CD4-positive, alpha-beta T cell (primary cell): ENCODE measurements around the gene FGF5. TPM values are rescaled to one million over a fixed set of nuclear protein-coding genes. Genes with fewer than 3 reads are reported as not detected.

Source experiments
- ATAC-seq: fragments of 200-7000 bp; cut with Tn5 transposase; one replicate; pipeline ENCODE4 v1.10.0; 2022; ENCODE audit warnings: mild to moderate bottlenecking; ENCODE audit not compliant: poor library complexity
- CTCF ChIA-PET: fragments of 350-600 bp; sonication (Branson Sonifier 250); formaldehyde crosslinking; loops from one replicate; lab custom pipeline; 2021; ENCODE audit warnings: antibody characterized with exemption, inconsistent platforms; lab: Charles Lee
- POLR2A ChIA-PET: fragments of 350-600 bp; sonication (Branson Sonifier 250); formaldehyde crosslinking; loops from one replicate; lab custom pipeline; 2021; ENCODE audit warnings: antibody characterized with exemption, inconsistent platforms; lab: Charles Lee
- DNase-seq, 14 experiments: peaks; one replicate each; pipeline ENCODE4 v3.0.0-alpha.2; 2013 to 2020; ENCODE audit warnings: mixed read lengths in 2 of 14
- H3K27ac ChIP-seq, 2 donors: one replicate each; pipeline versions ENCODE4 v1.5.1 to v1.7.0; 2013; ENCODE audit warnings: low read length in 2 of 2, low read depth in 1 of 2, mild to moderate bottlenecking in 1 of 2
- H3K27me3 ChIP-seq, 2 experiments: 1 replicate in 1 of 2; 2 replicates in 1 of 2; pipeline versions ENCODE4 v1.6.1 to v1.7.0; 2013; ENCODE audit warnings: low read length in 2 of 2, control low read depth in 1 of 2, mild to moderate bottlenecking in 1 of 2, moderate library complexity in 1 of 2; ENCODE audit not compliant: insufficient read depth in 2 of 2, control insufficient read depth in 1 of 2
- H3K36me3 ChIP-seq: one replicate; pipeline ENCODE4 v1.6.1; 2013; ENCODE audit warnings: low read length, control low read depth; ENCODE audit not compliant: insufficient read depth
- H3K4me1 ChIP-seq: one replicate; pipeline ENCODE4 v1.6.1; 2013; ENCODE audit warnings: low read length, control low read depth; ENCODE audit not compliant: insufficient read depth
- H3K4me3 ChIP-seq: one replicate; pipeline ENCODE4 v1.5.1; 2013; ENCODE audit warnings: mild to moderate bottlenecking, low read length, moderate library complexity
- H3K9me3 ChIP-seq, 2 experiments: 1 replicate in 1 of 2; 2 replicates in 1 of 2; pipeline versions ENCODE4 v1.6.1 to v1.7.0; 2013; ENCODE audit warnings: low read length in 2 of 2, mild to moderate bottlenecking in 2 of 2, control low read depth in 1 of 2, moderate library complexity in 1 of 2; ENCODE audit not compliant: control insufficient read depth in 1 of 2, insufficient read depth in 1 of 2
- H3K27ac Mint-ChIP-seq: one replicate; pipeline ENCODE4 v1.8.0; 2020; ENCODE audit warnings: mixed read lengths
- H3K27me3 Mint-ChIP-seq: one replicate; pipeline ENCODE4 v1.8.0; 2021; ENCODE audit warnings: mixed read lengths
- H3K36me3 Mint-ChIP-seq: one replicate; pipeline ENCODE4 v1.8.0; 2021; ENCODE audit warnings: low read depth, mixed read lengths
- H3K4me1 Mint-ChIP-seq: one replicate; pipeline ENCODE4 v1.8.0; 2021; ENCODE audit warnings: low read depth, mixed read lengths
- H3K4me3 Mint-ChIP-seq: one replicate; pipeline ENCODE4 v1.8.0; 2020; ENCODE audit warnings: mild to moderate bottlenecking, mixed read lengths
- H3K9me3 Mint-ChIP-seq: one replicate; pipeline ENCODE4 v1.8.0; 2020; ENCODE audit warnings: mixed read lengths
- CTCF ChIP-seq: fragments of 200-600 bp; IDR thresholded peaks from one replicate; pipeline ENCODE4 v1.8.0; 2022; ENCODE audit warnings: antibody characterized with exemption, mild to moderate bottlenecking
- intact Hi-C, 2 experiments: fragments of 100-400 bp; cut with DNase I in 1 of 2; cut with micrococcal nuclease in 1 of 2; formaldehyde crosslinking; loops; one replicate each; pipeline versions ENCODE4 v1.15.1 to v1.9.0; 2023 to 2025; cut with DNase I, micrococcal nuclease
- total RNA-seq, 174 experiments: library from RNA in 2 of 174; stranded (reverse) in 2 of 174; gene quantifications; one replicate each; pipeline ENCODE4 v1.2.3 and lab custom pipeline; 2021 to 2026

FGF5 gene
- total RNA-seq, 2 experiments from 2014 or later, result 0.05 to 0.06 TPM

DNA sequence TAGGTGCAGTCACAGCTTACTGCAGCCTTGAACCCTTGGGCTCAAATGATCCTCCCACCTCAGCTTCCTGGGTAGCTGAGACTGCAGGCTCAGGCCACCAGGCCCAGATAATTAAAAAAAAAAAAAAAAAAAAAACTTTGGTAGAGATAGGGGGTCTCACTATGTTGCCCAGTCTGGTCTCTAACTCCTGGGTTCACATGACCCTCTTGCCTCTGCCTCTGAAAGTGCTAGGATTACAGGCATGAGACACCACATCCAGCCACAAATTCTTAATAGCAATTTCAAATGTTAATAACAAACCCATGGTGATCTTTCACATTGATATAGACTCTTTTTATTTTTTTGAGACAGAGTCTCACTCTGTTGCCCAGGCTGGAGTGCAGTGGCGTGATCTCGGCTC, 12.3 kb upstream of the FGF5 start:
- Histone ChIP-seq H3K4me1 (no peaks in the 10 kb centered on the region), H3K36me3 (no peaks in the 10 kb centered on the region), H3K27ac (no peak overlapping the region), H3K9me3 (no peaks in the 10 kb centered on the region), H3K4me3 (no peak overlapping the region), H3K27me3 (peaks cover 0 to 28% of the 10 kb centered on the region in 2 experiments)
- H3K27ac Mint-ChIP-seq, result no peak overlapping the region
- intact Hi-C loops, result no loop called here
- no peaks in the 10 kb centered on the region for H3K9me3 Mint-ChIP-seq
- no peak for ATAC-seq
- no peak for TF ChIP-seq CTCF
- no peaks in the 10 kb centered on the region for H3K4me1 Mint-ChIP-seq
- DNase-seq, result no peak
- peaks cover 56% of the 10 kb centered on the region for H3K27me3 Mint-ChIP-seq
- no peak overlapping the region for H3K4me3 Mint-ChIP-seq
- ChIA-PET POLR2A (no interaction called here), CTCF (no interaction called here)
- H3K36me3 Mint-ChIP-seq, result no peaks in the 10 kb centered on the region

- ChIA-PET POLR2A (no interaction called here), CTCF (interaction anchor here (1.4 kb wide), 1 partner anchor 24 kb away, joined by 3 read pairs; no protein-coding TSS in a partner anchor)
- no peaks in the 10 kb centered on the region for H3K4me1 Mint-ChIP-seq
- intact Hi-C loops, result no loop called here
- no peak overlapping the region for H3K27ac Mint-ChIP-seq
- H3K9me3 ChIP-seq, result no peaks in the 10 kb centered on the region
- H3K4me3 Mint-ChIP-seq, result no peak overlapping the region
- no peaks in the 10 kb centered on the region for H3K9me3 Mint-ChIP-seq
- ATAC-seq (no peak), DNase-seq (no peak)
- H3K4me1 ChIP-seq, result no peaks in the 10 kb centered on the region
- TF ChIP-seq CTCF, result no peak
- H3K27me3 Mint-ChIP-seq, result peaks cover 67% of the 10 kb centered on the region
- peaks cover 0 to 40% of the 10 kb centered on the region in 2 experiments for H3K27me3 ChIP-seq
- no peaks in the 10 kb centered on the region for H3K36me3 ChIP-seq
- no peak overlapping the region for H3K27ac ChIP-seq
- H3K36me3 Mint-ChIP-seq, result no peaks in the 10 kb centered on the region
- no peak overlapping the region for H3K4me3 ChIP-seq
Observed at GRCh38 chr4:80255329-80256095, 11.0 kb upstream of the FGF5 start.

- CTCF ChIA-PET, result no interaction called here
Observed at GRCh38 chr4:80257851-80258250, 8.6 kb upstream of the FGF5 start.

More at GRCh38 chr4:80257851-80258250, 8.6 kb upstream of the FGF5 start:
- no peak overlapping the region for H3K4me3 Mint-ChIP-seq
- H3K36me3 Mint-ChIP-seq, result no peaks in the 10 kb centered on the region
- Histone ChIP-seq H3K4me1 (no peaks in the 10 kb centered on the region), H3K36me3 (no peaks in the 10 kb centered on the region), H3K27ac (no peak overlapping the region), H3K9me3 (no peaks in the 10 kb centered on the region), H3K27me3 (peaks cover 0 to 52% of the 10 kb centered on the region in 2 experiments), H3K4me3 (no peak overlapping the region)
- TF ChIP-seq CTCF, result no peak
- ATAC-seq, result no peak
- no peaks in the 10 kb centered on the region for H3K9me3 Mint-ChIP-seq
- intact Hi-C loops, result no loop called here
- peaks cover 77% of the 10 kb centered on the region for H3K27me3 Mint-ChIP-seq
- H3K4me1 Mint-ChIP-seq, result no peaks in the 10 kb centered on the region
- POLR2A ChIA-PET, result no interaction called here
- DNase-seq, result no peak
- no peak overlapping the region for H3K27ac Mint-ChIP-seq
